ENCODE results near the gene XK. TPM values are rescaled to one million over a fixed set of nuclear protein-coding genes. Genes with fewer than 3 reads are reported as not detected.

XK gene
- total and polyA plus RNA-seq, 12 donors, result 1.8 to 10.1 (median 7.2) TPM

GRCh38 chrX:37745354-37745753, 59.8 kb downstream of the XK start:
- H3K9me3 ChIP-seq, result no peaks in the 10 kb centered on the region
- WGBS, 2 donors, result 26% methylated on average over 3 of the region's 3 CpGs
- ATAC-seq (peak in 7 of 8 donors; percentile 38 to 78 (median 57)), DNase-seq (peak; percentile 53 to 59)
- TF ChIP-seq CTCF (IDR thresholded peaks at IDR 0.05), result peak; percentile 30 to 82 (median 68)
- H3K4me3 ChIP-seq, result no peak overlapping the region
- H3K27me3 ChIP-seq, result peaks cover 0 to 11% (median 0%) of the 10 kb centered on the region in 7 donors
- intact Hi-C loops (cut with DNase I), result loop anchor here in 9 of 10 donors (1.0 to 10.0 kb wide), 6 partner anchors 79 to 422 kb away; no protein-coding TSS in a partner anchor
- H3K4me1 ChIP-seq, result peaks cover 0 to 16% (median 0%) of the 10 kb centered on the region in 9 donors
- H3K36me3 ChIP-seq, result no peaks in the 10 kb centered on the region
- peak overlapping the region in 1 of 10 donors; percentile 35 for H3K27ac ChIP-seq

- Histone ChIP-seq H3K9me3 (no peaks in the 10 kb centered on the region), H3K4me1 (peaks cover 0 to 16% (median 0%) of the 10 kb centered on the region in 9 donors), H3K27me3 (peaks cover 0 to 11% (median 0%) of the 10 kb centered on the region in 7 donors), H3K4me3 (no peak overlapping the region), H3K27ac (peak overlapping the region in 1 of 10 donors; percentile 35), H3K36me3 (no peaks in the 10 kb centered on the region)
- 94 to 100% methylated on average over 1 of the region's 1 CpG for WGBS, 2 donors
- TF ChIP-seq CTCF (IDR thresholded peaks at IDR 0.05), result no peak
- intact Hi-C loops (cut with DNase I), result loop anchor here in 9 of 10 donors (1.0 to 10.0 kb wide), 6 partner anchors 79 to 421 kb away; no protein-coding TSS in a partner anchor
- DNase-seq, result no peak
- no peak for ATAC-seq
These were observed 60.2 kb downstream of the XK start for GRCh38 chrX:37745835-37746217.

DNA sequence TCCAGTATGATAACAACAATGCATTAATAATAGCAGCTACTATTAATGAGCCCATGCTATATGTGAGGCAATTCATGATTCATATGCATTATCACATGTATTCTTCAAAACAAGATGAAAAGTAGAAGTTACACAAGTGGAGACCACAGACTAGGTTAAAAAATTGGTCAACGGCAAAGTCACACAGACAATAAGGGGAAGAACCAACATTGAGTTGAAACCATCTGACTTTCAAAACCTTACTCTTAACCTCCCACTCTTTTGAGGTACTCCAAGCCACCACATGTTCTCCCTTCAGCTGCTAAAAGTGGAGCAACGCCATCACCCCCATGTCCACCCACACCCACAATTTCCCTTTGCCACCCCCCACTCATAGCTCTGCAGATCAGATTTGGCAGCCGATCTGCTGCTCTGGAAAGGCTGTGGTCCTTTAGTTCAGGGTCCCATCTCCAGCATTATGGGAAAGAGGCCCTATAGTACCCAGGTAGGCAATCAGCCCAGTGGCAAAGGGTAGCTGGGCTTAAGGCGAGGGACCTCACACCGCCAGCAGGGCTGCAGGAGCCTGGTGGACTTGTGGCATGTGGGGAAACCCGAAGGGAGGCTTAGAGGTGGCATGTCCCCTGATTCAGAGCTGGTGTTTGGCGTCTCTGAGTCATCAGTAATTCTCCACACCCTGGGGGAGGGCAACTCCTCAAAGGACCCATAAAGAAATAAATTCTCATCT, 60.8 kb downstream of the XK start:
- peaks cover 0 to 16% (median 0%) of the 10 kb centered on the region in 9 donors for H3K4me1 ChIP-seq

More for the DNA sequence above, 60.8 kb downstream of the XK start:
- no peaks in the 10 kb centered on the region for H3K9me3 ChIP-seq
- TF ChIP-seq CTCF (IDR thresholded peaks at IDR 0.05), result no peak
- intact Hi-C loops (cut with DNase I), result loop anchor here in 8 of 10 donors (5.0 to 10.0 kb wide), 4 partner anchors 78 to 421 kb away; no protein-coding TSS in a partner anchor
- peaks cover 0 to 11% (median 0%) of the 10 kb centered on the region in 7 donors for H3K27me3 ChIP-seq
- peak in 2 of 8 donors; percentile 48 to 52 for ATAC-seq
- DNase-seq, result no peak
- WGBS, 2 donors, result 80 to 87% methylated on average over 7 of the region's 7 CpGs
- no peaks in the 10 kb centered on the region for H3K36me3 ChIP-seq
- H3K4me3 ChIP-seq, result no peak overlapping the region
- H3K27ac ChIP-seq, result peak overlapping the region in 1 of 10 donors; percentile 35
